Stimulated activated CD8-positive, alpha-beta memory T cell treated with anti-CD3 and anti-CD28 coated beads, Interleukin-15, amount 100 ng/mL, for 24 hours (primary cell): ENCODE data around the gene SEZ6L.

Source experiments
- DNase-seq: peaks from one replicate; pipeline ENCODE4 v3.0.0-alpha.2; 2020; ENCODE audit warnings: low read depth

SEZ6L gene

DNA sequence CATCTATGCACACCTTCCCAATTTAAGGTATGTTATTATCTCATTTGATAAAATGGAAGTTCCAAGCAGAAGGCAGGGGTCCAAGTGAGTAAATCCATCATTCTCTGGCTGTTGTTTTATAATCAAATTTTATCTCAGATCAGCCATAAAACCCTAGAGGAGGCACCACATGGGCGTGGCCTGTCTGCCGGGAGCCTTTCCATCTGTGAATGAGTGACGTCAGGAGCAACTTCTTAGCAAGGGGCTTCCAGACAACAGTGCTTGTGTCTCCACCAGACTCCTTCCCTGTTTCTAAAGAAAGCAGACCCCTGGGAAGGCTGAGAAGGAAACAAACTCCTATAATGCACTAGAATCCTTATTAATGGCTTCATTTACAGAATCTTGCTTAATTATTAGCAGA lies 13.5 kb downstream of the SEZ6L start:
- no peak for DNase-seq

DNA sequence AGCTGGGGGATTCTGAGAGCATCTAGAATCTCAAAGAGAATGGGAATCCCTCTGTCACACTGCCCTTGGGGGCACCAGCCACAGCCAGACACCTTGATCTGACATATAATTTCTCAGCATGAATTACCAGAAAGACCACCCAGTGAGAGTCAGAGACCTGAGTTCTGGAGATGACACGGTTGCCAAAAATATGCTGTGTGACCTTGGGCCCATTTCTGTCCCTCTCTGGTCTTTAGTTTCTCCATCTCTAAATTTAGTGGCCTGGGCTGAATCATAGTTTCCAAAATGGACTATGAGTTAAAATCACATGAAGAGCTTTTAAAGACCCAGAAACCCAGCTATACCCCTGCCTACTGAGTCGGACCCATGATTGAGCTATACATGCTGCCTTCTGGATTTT lies 15.9 kb downstream of the SEZ6L start:
- DNase-seq: no peak

DNA sequence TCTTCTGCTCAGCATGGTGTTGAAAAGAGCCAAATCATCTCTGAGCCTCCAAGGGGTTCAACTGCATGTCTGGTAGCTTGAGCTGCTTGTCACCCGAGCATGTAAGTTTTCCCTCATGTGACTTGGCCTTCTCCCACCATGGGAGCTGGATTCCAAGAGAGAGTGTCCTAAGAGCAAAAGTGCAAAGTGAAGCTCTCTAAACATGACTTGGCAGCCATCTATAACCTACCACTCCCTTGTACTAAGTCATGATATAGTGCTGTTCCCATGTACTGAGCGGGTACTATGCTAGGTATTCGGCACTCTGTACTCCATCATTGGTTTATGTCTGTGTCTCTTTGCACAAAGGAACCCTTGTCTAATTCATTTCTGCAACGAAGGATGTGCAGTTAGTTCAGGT lies 19.1 kb downstream of the SEZ6L start:
- no peak for DNase-seq

DNA sequence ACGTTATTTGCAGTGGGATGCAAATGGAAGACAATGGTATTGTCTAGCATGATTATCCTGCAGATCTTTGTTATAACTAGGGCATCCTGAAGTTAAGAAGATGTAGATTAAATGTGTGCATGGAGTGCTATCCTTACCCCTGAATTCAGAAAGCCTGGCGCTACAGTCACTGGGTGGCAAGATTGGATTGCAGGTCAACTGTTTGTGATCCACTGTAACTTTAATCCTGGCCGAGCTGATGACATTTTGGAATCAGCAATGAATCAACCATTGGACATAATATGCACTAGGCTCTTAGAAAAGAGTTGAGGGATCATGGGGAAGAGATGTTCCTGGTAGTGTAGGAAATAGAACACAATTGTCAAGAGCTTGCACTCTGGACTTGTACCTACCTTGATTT lies 25.1 kb downstream of the SEZ6L start:
- DNase-seq: no peak

DNA sequence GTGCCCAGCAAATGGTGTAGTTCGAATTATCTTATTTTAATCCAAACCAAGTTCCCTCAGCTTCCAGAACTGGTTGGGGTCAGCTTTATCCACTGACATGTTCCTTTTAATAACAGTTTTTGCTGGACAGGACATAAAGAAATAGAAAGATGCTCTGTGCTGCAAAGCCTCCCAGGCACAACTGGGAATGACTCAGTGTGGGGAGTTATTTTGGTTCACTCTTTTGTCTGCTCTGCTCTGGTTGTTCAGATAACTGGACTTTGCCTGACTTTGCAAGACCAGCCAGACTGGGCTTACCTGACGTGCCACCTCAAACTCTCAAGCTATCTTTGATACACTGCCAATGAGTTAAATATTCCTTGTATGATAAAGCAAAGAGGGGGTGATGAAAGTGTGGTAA lies 25.6 kb downstream of the SEZ6L start:
- no peak for DNase-seq

DNA sequence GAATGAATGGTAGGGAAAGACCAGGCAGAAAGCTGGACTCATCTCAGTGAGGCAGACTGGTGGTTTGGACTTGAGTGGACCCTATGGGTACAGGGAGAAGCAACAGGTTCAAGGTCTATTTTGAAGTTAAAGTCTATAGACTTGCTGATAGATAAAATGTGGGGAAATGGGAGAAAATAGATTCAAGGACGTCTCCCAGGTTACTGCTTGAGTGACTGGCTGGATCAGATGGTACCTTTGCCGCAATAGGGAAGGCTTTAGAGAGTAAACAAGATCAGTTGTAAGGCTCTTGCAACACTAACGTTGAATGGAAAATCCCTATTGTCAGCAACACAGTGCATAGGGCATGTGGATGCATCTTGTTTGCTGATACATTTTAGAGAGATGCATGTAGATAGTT lies 27.4 kb downstream of the SEZ6L start:
- DNase-seq: no peak

DNA sequence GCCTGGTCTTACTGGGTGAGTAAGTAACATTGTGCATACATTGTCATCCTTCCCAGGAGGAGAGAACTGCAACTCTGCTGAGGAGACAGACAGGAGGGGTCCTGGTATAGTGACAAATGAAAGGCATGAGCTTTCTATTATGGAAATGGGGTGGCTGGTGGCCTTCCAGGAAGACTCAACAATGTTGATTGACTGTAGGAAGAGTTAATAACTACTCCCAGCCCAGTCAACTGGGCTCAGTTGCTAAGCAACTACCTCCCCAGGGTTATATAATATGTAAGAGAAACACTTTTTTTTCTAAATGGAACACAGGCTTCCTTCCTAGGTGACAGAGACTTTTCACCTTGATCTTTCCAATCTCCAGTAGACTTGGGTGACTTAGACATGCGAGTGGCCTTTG lies 28.2 kb downstream of the SEZ6L start:
- no peak for DNase-seq

DNA sequence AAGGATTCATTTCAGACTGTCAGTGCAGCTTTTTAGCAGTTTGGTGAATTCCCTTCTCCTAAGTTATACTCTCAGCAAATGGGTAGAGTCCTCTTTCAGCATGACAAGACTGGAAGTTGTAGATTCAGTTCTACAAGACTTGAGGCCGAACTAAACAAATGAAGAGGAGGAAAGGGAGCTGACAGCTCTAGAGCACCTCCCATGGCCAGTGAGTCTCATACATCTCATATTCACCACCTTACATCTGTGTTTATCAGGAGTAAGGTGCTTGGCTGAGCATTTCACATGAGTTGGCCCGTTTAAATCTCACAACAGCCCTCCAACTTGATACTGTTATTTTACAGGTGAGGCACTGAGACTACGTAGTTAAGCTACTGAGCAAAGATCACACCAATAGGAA lies 30.4 kb downstream of the SEZ6L start:
- no peak for DNase-seq

DNA sequence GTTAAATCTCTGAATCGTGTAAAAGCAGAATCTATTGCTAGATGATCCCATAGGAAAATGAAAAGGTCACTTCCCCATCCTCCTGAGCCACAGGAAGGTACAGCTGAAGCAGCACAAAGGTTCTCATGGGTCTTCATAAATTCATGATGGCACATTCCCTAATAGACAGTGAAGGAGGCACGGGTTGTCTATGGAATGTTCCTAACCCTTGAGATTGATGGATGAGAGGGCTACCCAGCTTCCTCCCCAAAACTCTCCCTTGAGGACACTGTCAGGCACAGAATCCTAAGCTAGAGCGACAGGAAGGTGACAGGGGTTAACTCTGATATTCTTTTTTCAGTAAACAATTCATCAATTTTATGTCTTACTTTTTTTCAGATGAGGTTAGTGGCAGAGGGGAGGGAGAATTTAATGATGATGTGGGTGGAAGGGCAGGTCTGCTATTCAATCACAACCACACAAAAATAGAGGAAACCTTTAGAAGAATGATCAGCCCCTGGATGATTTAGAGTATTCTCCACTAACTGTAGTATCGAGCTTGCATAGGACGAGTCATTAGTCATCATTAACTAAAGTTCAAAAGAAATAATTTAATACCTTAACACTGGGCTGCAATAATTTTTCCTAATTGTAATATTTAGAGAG lies 33.1 kb downstream of the SEZ6L start:
- DNase-seq: no peak

DNA sequence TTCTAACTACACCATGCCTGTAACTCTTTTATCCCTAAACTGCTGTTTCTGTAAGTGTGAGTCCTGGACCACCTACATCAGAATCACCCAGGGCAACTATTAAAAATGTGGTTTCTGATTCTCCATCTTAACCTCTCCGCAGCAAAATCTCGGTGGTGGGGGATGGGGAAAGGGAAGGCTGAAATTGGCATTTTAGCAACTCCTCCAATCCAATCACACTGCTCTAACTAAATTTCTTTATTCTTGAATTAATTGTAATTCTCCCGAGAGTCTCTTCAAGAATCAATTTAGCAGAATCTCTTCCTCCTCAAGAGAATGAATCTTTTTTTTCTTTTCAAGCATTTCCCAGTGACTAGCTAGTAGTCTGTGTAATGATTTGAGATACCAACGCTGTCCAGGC lies 36.2 kb downstream of the SEZ6L start:
- no peak for DNase-seq

DNA sequence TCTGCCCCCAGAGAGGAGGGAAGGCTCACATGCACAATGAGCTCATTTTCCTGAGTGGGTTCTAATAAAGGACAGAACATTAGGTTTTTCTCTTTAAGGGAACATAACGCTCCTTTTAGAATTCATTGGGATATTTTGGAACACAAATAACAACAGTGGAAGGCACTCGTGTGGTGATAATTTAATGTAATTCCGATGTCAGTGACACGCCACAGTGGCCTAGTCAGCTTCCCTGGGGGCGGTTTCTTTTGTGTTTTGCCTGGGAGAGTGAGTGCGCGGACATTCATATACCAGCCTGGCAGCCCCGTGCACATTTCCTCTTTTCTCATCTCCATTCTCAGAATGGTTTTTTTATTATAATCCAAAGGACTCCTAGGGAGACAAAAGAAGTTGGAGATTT lies 41.1 kb downstream of the SEZ6L start:
- no peak for DNase-seq

DNA sequence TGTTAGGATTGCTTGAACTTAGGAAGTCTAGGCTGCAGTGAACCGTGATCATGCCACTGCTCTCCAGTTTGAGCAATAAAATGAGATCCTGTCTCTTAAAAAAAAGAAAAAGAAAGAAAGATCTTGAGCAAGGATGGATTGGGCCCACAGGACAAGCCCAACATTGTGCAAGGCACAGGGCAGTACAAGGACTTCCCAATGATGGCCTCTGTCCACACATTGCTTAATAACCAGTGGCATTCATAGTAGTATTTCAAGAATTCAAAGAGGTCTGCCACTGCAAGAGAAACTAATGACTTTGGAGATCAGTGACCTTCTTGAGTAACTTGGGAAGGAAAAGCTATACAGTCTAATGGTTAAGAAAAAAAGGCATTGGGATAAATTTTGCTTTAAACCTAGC lies 44.6 kb downstream of the SEZ6L start:
- DNase-seq: no peak

DNA sequence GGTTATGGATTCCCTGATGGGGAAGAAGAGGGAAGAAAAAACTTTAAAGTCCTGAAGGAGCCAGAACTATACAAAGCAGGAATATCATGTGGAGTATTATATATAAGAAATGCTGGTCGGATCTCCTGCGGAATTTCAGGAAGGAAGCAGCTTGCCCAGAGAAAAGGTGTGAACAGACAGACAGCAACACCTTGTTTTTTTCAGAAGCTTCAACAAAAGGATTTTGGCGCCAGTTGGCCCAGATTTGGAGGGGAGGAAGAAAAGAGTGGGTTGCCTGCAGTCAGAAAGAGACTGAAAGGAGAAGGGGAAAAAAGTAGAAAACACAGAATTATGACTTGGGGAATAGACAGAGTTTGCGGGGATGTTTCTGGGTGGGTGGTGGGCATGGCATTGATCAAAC lies 45.2 kb downstream of the SEZ6L start:
- DNase-seq: no peak

DNA sequence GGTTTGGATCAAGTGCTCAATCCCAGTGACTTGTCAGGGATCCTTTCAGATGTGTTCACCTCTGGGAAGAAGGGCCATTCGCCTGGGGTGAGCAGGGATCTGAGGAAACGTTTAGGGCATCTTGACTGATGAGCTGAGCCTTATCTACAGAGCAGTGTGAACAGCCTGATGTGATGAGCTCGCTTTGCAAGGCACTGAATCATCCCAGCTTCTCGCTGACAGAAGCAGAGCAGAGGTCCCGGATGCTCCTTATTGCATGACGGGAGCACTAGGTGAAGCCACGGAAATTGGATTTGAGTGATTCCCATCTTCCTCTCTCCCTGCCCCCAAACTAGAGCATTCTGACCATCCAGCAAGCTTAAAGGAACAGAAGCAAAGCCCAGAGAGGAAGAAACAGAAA lies 46.5 kb downstream of the SEZ6L start:
- DNase-seq: no peak

DNA sequence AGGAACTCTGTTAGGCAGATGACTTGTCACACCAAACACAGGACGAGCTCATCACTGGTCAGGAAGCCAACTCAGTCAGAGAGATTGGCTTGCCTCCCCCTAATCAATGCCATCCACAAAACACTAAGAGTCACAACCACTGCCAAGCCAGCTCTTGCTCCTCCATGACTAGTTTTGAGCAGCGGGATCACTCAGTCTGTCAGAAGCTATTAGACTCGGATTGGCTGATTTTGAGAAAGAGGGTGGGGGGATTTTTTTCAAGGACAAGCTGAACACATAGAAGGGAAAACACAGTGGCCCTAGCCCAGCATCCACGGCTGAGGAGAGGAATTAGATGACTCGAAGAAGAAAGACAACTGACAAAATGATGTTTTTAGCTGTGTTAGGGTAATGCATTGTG lies 55.9 kb downstream of the SEZ6L start:
- DNase-seq: no peak

DNA sequence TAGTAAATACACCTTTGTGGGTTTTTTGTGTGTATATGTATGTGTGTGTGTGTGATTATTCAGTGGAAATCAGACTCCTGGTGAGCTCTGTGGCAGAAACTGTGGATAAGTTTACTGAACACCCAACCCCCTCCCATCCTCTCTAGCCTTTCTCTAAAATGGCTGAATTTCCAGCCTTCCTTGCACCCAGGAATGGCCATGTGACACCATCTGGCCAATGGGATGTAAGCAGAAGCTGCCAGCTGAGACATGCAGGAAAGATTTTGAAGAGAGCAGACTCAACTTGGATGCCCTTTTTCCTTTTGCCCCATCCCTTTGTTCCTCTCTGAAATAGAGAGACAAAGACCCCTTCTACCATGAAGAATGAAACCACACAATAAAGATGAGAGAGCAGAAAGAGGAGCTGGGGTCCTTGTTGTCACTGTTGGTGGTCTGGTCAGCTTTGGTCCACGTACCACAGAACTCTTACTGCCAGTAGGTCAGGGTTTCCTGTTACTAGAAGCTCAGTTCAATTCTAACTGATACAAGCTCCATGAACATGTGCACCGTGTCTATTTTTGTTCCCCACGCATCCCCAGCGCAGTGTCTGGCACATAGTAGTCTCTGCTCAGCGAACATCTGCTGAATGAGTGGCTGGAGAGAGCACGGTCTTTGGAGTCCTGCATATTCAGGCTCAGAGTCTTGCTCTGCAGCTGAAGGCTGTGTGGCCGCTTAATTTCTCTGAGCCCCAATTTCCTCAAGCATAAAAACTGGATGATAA lies 57.5 kb downstream of the SEZ6L start:
- DNase-seq: no peak

DNA sequence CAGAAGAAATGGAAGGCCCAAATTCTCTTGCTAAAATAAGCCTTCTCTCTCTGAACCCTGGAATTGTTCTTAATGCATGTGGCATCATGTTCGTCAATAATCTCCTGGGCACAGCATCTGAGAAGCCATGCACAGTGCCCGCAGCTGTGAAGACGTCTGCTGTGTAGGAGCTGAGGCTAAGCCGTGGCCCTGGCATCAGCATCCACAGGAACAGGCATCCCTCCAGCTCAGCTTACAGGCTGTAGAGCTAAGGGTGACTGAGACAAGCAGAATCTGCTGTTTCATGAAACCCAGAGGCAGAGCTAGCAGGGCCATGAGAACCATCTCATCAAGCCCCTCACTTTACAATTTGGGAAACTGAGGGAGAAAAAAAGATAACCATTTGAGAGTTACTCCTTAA lies 60.6 kb downstream of the SEZ6L start:
- no peak for DNase-seq

DNA sequence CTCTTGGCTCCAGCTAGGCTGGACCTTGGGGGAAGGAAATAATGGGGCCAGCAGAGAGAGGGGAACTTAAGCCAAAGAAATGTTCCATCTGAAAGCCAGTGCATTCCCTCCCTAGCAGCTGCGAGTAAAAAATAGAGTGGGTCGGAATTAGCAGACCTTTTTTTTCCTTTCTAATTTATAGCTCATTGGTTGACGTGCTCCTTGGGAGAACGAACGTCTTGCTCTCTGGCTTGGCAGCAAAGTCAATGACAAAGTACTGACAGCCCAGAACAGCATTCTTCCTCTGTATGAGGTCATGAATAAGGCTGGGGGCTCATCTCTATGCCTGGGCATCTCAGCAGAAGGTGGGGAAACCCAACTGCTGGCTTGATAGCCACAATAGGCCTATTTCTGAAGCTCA lies 65.0 kb downstream of the SEZ6L start:
- DNase-seq: no peak

DNA sequence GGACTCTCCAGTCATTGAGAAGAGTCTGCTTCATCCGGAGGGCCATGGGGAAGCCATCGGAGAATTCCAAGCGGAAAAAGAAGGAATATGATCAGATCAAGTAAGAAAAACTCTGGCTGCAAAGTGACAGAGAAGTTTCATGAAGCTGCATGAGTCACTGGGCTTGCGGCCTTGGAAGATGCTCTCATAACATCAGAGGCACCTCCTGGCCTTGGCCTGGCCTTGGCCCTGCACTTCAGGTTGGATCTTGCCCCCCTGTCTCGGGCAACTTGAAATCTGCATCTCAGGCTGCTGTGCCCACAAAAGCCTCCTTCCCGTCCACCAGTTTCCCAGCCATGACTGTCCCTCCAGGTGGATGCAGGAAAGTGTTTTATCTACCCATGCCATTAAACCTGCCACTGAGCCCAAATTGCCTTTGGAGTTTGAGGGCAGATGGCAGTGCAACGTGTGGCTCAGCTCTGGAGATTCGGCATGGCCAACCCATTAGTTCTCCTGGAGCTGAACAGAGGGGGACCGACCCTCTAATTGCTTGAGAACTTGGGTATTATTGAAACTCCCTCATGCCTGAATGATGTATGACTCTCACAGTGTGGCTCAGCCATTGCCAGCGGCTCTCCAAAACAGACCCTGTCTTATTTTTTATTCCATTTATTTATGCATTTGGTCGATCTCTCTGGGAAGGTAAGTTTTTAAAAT lies 66.7 kb downstream of the SEZ6L start:
- no peak for DNase-seq

DNA sequence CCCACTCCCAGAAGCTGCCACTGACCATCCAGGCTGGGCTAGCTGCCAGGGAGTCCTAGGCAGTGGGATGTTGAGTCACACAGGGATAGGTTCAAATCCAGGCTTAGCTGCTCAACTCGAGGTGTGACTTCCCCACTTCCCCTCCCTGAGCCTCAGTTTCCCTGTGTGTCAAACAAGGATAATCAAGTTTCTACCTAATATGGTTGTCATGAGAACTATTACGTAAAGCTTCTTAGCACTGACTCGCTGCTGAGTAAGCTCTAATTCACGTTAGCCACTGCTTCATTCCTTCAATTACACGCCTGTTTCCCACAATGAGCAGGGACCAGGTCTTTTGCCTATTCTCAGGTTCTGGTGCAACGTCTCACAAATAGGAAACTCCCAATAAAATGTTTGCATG lies 67.7 kb downstream of the SEZ6L start:
- DNase-seq: no peak

DNA sequence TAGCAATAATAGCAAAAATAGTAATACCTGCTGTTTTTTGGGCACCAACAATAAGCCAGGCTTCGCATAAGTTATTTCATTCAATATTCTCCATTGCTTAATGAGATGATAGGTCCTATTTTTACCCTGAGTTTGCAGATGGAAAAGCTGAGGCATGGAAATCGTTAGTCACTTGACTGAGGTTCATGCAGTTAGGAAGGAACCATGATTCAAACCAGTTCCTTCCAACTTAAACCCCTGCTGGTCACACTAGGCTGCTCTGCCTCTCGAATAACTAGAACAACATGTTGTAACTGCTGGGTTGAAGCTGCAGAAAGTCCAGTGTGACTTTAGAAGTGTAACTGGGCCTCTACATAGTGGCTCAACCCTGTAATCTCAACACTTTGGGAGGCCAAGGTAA lies 69.3 kb downstream of the SEZ6L start:
- no peak for DNase-seq

DNA sequence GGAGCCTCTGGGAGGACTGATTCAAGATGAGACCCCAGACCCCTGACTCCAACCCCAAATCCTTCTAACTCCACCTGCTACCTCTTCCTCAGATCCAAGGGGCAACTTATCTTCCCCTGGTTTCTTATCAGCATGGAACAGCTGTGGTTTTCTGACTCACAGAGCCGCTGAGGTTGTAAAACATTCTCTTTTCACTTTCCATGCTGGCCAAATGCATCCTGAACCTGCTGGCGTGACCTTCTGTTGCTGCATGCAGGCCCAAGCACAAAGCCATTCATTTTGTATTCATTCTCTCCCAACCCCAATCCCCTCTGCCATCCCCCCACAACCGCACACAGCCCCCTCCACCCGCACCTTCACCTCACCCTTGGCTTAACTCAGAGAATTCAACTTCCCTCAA lies 70.3 kb downstream of the SEZ6L start:
- DNase-seq: no peak

DNA sequence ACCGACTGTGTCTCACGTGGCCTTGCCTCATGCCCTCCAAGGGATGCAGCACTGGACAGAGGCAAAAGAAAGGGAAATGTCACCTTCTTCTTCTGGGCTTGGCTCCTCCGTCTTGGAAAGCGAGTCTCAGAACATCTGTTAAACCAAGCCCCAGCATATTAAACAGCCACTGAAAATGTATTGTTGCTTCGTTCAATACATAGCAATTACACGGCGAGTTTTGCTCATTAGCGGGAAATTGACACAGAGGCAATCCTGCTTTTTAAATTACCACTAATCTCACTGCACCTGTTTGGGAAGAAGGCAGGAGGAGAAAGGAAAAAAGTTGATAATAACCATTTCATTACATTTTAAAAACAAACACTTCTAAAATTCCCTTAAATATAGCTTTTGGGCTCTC lies 72.1 kb downstream of the SEZ6L start:
- DNase-seq: no peak

DNA sequence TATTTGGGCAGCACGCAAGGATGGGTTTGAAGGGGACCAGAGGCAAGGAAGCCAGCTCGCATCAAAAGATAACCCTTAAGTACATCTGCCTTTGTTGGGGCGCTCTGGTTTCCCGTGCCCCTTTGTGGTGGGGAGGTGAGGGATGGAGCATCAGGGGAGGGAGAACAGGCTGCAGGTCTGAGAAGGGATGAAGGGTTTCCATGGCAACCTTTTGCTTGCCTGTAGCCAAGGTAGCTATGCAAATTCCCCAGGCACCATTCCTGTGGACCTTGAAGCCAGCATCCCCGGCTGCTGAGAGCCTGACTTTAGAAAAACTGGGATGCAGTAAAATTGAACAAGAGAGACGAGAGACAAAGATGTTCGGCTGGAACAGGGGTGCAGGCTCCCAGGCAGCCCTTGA lies 75.7 kb downstream of the SEZ6L start:
- DNase-seq: no peak
